GM12878 (cell line): ENCODE measurements around the gene EPHB1. TPM values are rescaled to one million over a fixed set of nuclear protein-coding genes. Genes with fewer than 3 reads are reported as not detected.

Experiments used
- ATAC-seq: fragments of 200-7000 bp; cut with Tn5 transposase; 3 replicates; pipeline ENCODE4 v1.9.1; 2020; ENCODE audit warnings: mild to moderate bottlenecking, moderate library complexity
- BruUV-seq: library from RNA; stranded (reverse); fragments of 400-500 nt; replicated peaks from 2 replicates; lab custom pipeline; 2021; lab: Mats Ljungman, UMichigan
- CTCF ChIA-PET: fragments of 300-600 bp; sonication (Branson Sonifier 250); formaldehyde crosslinking; extraction: SDS; loops from one replicate; lab custom pipeline; 2021; ENCODE audit warnings: inconsistent platforms; lab: Yijun Ruan, JAX
- POLR2A ChIA-PET: fragments of 350-600 bp; formaldehyde crosslinking; extraction: SDS; loops from one replicate; lab custom pipeline; 2021; ENCODE audit warnings: inconsistent platforms; lab: Charles Lee
- RAD21 ChIA-PET: fragments of 300-600 bp; sonication (Branson Sonifier 250); formaldehyde crosslinking; loops from one replicate; lab custom pipeline; 2023; ENCODE audit warnings: antibody characterized with exemption; ENCODE audit not compliant: unreplicated experiment; lab: Charles Lee
- SMC1A ChIA-PET: fragments of 300-600 bp; sonication (Branson Sonifier 250); formaldehyde crosslinking; loops from one replicate; lab custom pipeline; 2023; ENCODE audit not compliant: unreplicated experiment, uncharacterized antibody; lab: Charles Lee
- DNase-seq: peaks from one replicate; pipeline ENCODE4 v3.0.0-alpha.2; 2011; ENCODE audit warnings: low read depth, low spot score
- FAIRE-seq: peaks from 3 replicates; lab custom pipeline; 2011; peaks lifted over from hg19 to GRCh38; lab: Jason Lieb, UNC
- H2AFZ ChIP-seq: 2 replicates; pipeline ENCODE4 v1.6.0; 2011; ENCODE audit warnings: low read depth, low read length, control low read depth; ENCODE audit not compliant: control insufficient read depth
- H3K27ac ChIP-seq: 2 replicates; pipeline ENCODE4 v1.5.1; 2011; ENCODE audit warnings: control low read depth; ENCODE audit not compliant: control insufficient read depth, insufficient read depth
- H3K27me3 ChIP-seq, 2 experiments: replicated peaks in 1 of 2; 2 replicates each; pipeline versions ENCODE4 v1.6.0 to v1.6.1; 2011; ENCODE audit warnings: low read length in 1 of 2; ENCODE audit not compliant: control insufficient read depth in 2 of 2, insufficient read depth in 2 of 2
- H3K36me3 ChIP-seq, 2 experiments: 2 replicates each; pipeline ENCODE4 v1.5.1; 2011; ENCODE audit warnings: low read length in 1 of 2; ENCODE audit not compliant: control insufficient read depth in 2 of 2, insufficient read depth in 2 of 2
- H3K4me1 ChIP-seq: 2 replicates; pipeline ENCODE4 v1.6.1; 2011; ENCODE audit warnings: mild to moderate bottlenecking, low read length, moderate library complexity, mixed read lengths; ENCODE audit not compliant: control insufficient read depth, insufficient read depth
- H3K4me2 ChIP-seq: 2 replicates; pipeline ENCODE4 v1.6.0; 2011; ENCODE audit warnings: control low read depth; ENCODE audit not compliant: control insufficient read depth, insufficient read depth
- H3K4me3 ChIP-seq: fragments of 200-600 bp; sonication (generic); 2 replicates; pipeline ENCODE4 v1.5.1; 2016
- H3K79me2 ChIP-seq: 2 replicates; pipeline ENCODE4 v1.6.0; 2011; ENCODE audit warnings: low read length; ENCODE audit not compliant: control insufficient read depth, insufficient read depth
- H3K9ac ChIP-seq: 2 replicates; pipeline ENCODE4 v1.8.0; 2011; ENCODE audit warnings: low read length, control low read depth, mixed read lengths; ENCODE audit not compliant: control insufficient read depth, insufficient read depth
- H3K9me3 ChIP-seq: replicated peaks from 3 replicates; pipeline ENCODE4 v1.5.1; 2011; ENCODE audit warnings: mild to moderate bottlenecking, low read length; ENCODE audit not compliant: control insufficient read depth, insufficient read depth
- H4K20me1 ChIP-seq: 2 replicates; pipeline ENCODE4 v1.6.0; 2011; ENCODE audit not compliant: control insufficient read depth, insufficient read depth
- LARP7 ChIP-seq: fragments of 450-650 bp; IDR thresholded peaks from 2 replicates; pipeline ENCODE4 v1.6.1; 2017; ENCODE audit warnings: mild to moderate bottlenecking
- NFYB ChIP-seq: IDR thresholded peaks from 2 replicates; pipeline ENCODE4 v1.6.1; 2011; ENCODE audit warnings: low read depth, mild to moderate bottlenecking, low read length, improper control_type of control experiment, moderate library complexity; ENCODE audit not compliant: insufficient read depth
- POLR2A ChIP-seq: IDR thresholded peaks from 2 replicates; pipeline ENCODE4 v1.6.1; 2011; ENCODE audit warnings: low read depth, mild to moderate bottlenecking, low read length
- RFX5 ChIP-seq: IDR thresholded peaks from 2 replicates; pipeline ENCODE4 v1.6.1; 2011; ENCODE audit warnings: low read depth, low read length, improper control_type of control experiment
- SUZ12 ChIP-seq: fragments of 200-600 bp; sonication (generic); IDR thresholded peaks from one replicate; pipeline ENCODE4 v1.6.1; 2018; ENCODE audit warnings: antibody characterized with exemption, mild to moderate bottlenecking; ENCODE audit not compliant: unreplicated experiment
- TAF1 ChIP-seq: IDR thresholded peaks from 2 replicates; pipeline ENCODE4 v1.6.1; 2011; ENCODE audit warnings: mild to moderate bottlenecking, low read depth, low read length, borderline replicate concordance
- TCF3 ChIP-seq: IDR thresholded peaks from 2 replicates; pipeline ENCODE4 v1.6.1; 2012; ENCODE audit warnings: low read depth, mild to moderate bottlenecking, low read length, borderline replicate concordance; ENCODE audit not compliant: insufficient read depth
- WRNIP1 ChIP-seq: IDR thresholded peaks from 2 replicates; pipeline ENCODE4 v1.6.1; 2011; ENCODE audit warnings: low read depth, low read length, improper control_type of control experiment, borderline replicate concordance
- ZBTB11 ChIP-seq: fragments of 450-650 bp; formaldehyde crosslinking; IDR thresholded peaks from 2 replicates; pipeline ENCODE4 v1.5.0; 2022; ENCODE audit warnings: mild to moderate bottlenecking, missing genetic modification characterization
- WGBS: methylation state at CpG from one replicate; pipeline ENCODE4 v1.1.6; 2016; ENCODE audit warnings: low lambda C conversion rate; ENCODE audit not compliant: insufficient replicate concordance, insufficient coverage; ENCODE audit errors: missing lambda C conversion rate; 5-methylcytosine and 5-hydroxymethylcytosine counted together
- in situ Hi-C: fragments of 300-500 bp; cut with MboI; formaldehyde crosslinking; loops from 9 replicates; pipeline ENCODE4 v1.14.3; 2018; ENCODE audit warnings: mixed read lengths
- intact Hi-C: fragments of 100-400 bp; cut with micrococcal nuclease; formaldehyde crosslinking; loops from one replicate; pipeline ENCODE4 v1.14.2; 2022; ENCODE audit not compliant: unreplicated experiment
- polyA plus RNA-seq, 11 experiments: library from polyadenylated mRNA; depleted of rRNA in 4 of 11; unstranded in 6 of 11; stranded (reverse) in 5 of 11; fragments of >200 nt; fragmentation: Nextera tagmentation in 4 of 11; fragmentation: Illumina TruSeq in 1 of 11; extraction: Ambion mirVana in 4 of 11; extraction: Trizol in 1 of 11; gene quantifications; 1 replicate in 1 of 11; 2 replicates in 10 of 11; pipeline versions ENCODE4 v1.2.1 to v1.2.3, GENCODE V29; 2011 to 2016; ENCODE audit warnings: inconsistent platforms in 2 of 11, missing spikeins in 2 of 11, low read depth in 1 of 11
- total RNA-seq, 4 experiments: library from RNA; depleted of rRNA in 3 of 4; stranded (reverse); fragments of >200 nt in 3 of 4; fragmentation: Illumina TruSeq in 1 of 4; extraction: Trizol in 1 of 4; gene quantifications; 2 replicates each; pipeline versions ENCODE4 v1.2.1 to v1.2.3, GENCODE V29; 2013 to 2021
- TF ChIP-seq, protein P1 (sequence below): fragments of 450-650 bp; IDR thresholded peaks from 2 replicates; pipeline ENCODE4 v1.6.1; 2016; ENCODE audit warnings: mild to moderate bottlenecking, moderate library complexity, borderline replicate concordance
- TF ChIP-seq, protein P2 (sequence below): IDR thresholded peaks from 2 replicates; pipeline ENCODE4 v1.6.1; 2012; ENCODE audit warnings: low read depth, low read length, improper control_type of control experiment

Gene EPHB1
- total and polyA plus RNA-seq, 10 of the 15 experiments (the other 5 are each of a cell fraction or from before 2014, with no cell fraction given) = 0.33 to 23.8 (median 1.2) TPM

GRCh38 chr3:134797057-134797740, 2.1 kb downstream of the EPHB1 start:
- WGBS = 18% methylated on average over 33 of the region's 33 CpGs
- peak overlapping the region; percentile 15; the same call in 1 of the 2 replicates for H2AFZ ChIP-seq
- ATAC-seq (peak; percentile 3), DNase-seq (no peak), FAIRE-seq (no peak)
- peak overlapping the region; percentile 91 for H3K4me2 ChIP-seq
- H3K36me3 ChIP-seq = no peaks in the 10 kb centered on the region
- H3K27ac ChIP-seq = peak overlapping the region; percentile 54
- H3K9ac ChIP-seq = peak overlapping the region; percentile 75
- RAD21 ChIA-PET = interaction anchor here (1.1 to 10.5 kb wide), 17 partner anchors 12 to 706 kb away, joined by 3 to 146 read pairs (median 13); no protein-coding TSS in a partner anchor
- no peaks in the 10 kb centered on the region for H4K20me1 ChIP-seq
- BruUV-seq = no TSS peak
- CTCF ChIA-PET = interaction anchor here (0.6 to 5.9 kb wide), 16 partner anchors 12 to 707 kb away, joined by 3 to 88 read pairs (median 16); no protein-coding TSS in a partner anchor
- H3K4me3 ChIP-seq = peak overlapping the region; percentile 74
- in situ Hi-C loops = loop anchor here (10.0 to 25.0 kb wide), 2 partner anchors 448 to 1090 kb away; no protein-coding TSS in a partner anchor
- intact Hi-C loops = loop anchor here (5.0 kb wide), 2 partner anchors 40 to 180 kb away; no protein-coding TSS in a partner anchor
- SMC1A ChIA-PET = interaction anchor here (0.8 to 14.4 kb wide), 11 partner anchors 11 to 706 kb away, joined by 3 to 110 read pairs (median 8); no protein-coding TSS in a partner anchor
- peaks cover 64% of the 10 kb centered on the region for H3K79me2 ChIP-seq
- H3K9me3 ChIP-seq = no peaks in the 10 kb centered on the region
- H3K4me1 ChIP-seq = peaks cover 4% of the 10 kb centered on the region
- POLR2A ChIA-PET = interaction anchor here (0.7 to 3.1 kb wide), 8 partner anchors 12 to 429 kb away, joined by 3 to 11 read pairs (median 4); no protein-coding TSS in a partner anchor
- no peaks in the 10 kb centered on the region; a peak in 1 of 4 replicates for H3K27me3 ChIP-seq
- TF ChIP-seq ZBTB11 (CRISPR knock-in tag) = no peak
- 0 out of 2 replicates have a peak, but pooled peaks have one; percentile 26 for TF ChIP-seq WRNIP1
- TF ChIP-seq POLR2A = no peak
- TF ChIP-seq NFYB = no peak
- no peak for TF ChIP-seq TAF1
- TF ChIP-seq, protein P1, sequence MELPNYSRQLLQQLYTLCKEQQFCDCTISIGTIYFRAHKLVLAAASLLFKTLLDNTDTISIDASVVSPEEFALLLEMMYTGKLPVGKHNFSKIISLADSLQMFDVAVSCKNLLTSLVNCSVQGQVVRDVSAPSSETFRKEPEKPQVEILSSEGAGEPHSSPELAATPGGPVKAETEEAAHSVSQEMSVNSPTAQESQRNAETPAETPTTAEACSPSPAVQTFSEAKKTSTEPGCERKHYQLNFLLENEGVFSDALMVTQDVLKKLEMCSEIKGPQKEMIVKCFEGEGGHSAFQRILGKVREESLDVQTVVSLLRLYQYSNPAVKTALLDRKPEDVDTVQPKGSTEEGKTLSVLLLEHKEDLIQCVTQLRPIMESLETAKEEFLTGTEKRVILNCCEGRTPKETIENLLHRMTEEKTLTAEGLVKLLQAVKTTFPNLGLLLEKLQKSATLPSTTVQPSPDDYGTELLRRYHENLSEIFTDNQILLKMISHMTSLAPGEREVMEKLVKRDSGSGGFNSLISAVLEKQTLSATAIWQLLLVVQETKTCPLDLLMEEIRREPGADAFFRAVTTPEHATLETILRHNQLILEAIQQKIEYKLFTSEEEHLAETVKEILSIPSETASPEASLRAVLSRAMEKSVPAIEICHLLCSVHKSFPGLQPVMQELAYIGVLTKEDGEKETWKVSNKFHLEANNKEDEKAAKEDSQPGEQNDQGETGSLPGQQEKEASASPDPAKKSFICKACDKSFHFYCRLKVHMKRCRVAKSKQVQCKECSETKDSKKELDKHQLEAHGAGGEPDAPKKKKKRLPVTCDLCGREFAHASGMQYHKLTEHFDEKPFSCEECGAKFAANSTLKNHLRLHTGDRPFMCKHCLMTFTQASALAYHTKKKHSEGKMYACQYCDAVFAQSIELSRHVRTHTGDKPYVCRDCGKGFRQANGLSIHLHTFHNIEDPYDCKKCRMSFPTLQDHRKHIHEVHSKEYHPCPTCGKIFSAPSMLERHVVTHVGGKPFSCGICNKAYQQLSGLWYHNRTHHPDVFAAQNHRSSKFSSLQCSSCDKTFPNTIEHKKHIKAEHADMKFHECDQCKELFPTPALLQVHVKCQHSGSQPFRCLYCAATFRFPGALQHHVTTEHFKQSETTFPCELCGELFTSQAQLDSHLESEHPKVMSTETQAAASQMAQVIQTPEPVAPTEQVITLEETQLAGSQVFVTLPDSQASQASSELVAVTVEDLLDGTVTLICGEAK = peak; percentile 71; the same call in 1 of the 2 replicates
- no peak for TF ChIP-seq SUZ12
- TF ChIP-seq TCF3 = no peak
- no peak for TF ChIP-seq LARP7
- TF ChIP-seq, protein P2, sequence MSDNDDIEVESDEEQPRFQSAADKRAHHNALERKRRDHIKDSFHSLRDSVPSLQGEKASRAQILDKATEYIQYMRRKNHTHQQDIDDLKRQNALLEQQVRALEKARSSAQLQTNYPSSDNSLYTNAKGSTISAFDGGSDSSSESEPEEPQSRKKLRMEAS = no peak; the same call in 1 of the 2 replicates
- TF ChIP-seq RFX5 = no peak
